SKM-1 treated with dmso at 0.1 percent for 144 hours (cell line): ENCODE data around the gene SMG9.

Experiments used
- DNase-seq: peaks from one replicate; lab custom pipeline; 2025; ENCODE audit not compliant: unreplicated experiment; lab: John Stamatoyannopoulos, UW

The SMG9 gene

DNA sequence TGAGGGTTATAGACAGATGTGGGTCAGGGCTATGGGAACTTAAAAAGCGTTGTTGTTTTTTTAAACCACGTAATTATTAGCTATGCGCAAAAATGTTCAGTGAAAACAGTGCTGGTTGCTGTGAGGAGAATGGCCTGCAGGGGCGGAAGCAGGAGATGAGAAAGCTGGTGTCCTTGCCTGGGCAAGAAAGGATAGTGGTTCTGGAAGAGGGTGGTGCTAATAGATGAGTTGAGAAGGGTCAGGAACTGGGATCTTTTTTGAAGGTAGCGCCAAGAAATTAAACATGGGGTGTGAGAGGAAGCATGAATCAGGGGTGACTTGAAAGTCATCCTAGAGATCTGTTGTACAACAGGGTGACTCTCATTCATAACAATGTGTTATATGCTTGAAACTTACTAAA is 4.8 kb upstream of the SMG9 start:
- DNase-seq: no peak

DNA sequence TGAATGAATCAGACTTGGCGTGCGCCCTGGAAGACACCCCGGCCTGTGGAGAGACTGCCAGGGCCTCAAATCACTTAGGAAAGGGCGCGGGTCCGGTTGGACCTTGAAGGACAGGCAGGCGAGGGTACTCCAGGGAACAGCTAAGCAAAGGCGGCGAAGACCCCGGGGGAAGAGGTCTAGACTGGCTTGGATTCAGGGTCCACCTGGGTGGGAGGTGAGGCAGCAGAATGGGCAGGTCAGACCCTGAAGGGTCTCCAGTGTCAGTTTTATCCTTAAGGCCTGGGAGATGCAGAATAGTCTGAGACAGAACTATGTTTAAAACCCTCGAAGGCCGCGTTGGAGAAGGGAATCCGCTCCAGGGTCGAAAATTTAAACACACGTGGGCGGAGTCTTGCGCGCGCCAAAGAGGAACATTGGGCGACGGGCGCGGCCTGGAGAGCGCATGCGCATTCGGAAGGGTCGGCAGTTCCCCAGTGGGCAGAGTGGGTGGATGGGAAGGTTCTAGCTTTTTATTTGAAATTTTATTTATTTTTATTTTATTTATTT is 567 bp upstream of the SMG9 start:
- DNase-seq: peak; percentile 42

- DNase-seq: no peak
Observed at GRCh38 chr19:43754253-43754502, 584 bp downstream of the SMG9 start.

- no peak for DNase-seq
Observed at GRCh38 chr19:43752287-43752875, 2.4 kb downstream of the SMG9 start.

GRCh38 chr19:43751466-43752220 is 3.1 kb downstream of the SMG9 start:
- DNase-seq: no peak

DNA sequence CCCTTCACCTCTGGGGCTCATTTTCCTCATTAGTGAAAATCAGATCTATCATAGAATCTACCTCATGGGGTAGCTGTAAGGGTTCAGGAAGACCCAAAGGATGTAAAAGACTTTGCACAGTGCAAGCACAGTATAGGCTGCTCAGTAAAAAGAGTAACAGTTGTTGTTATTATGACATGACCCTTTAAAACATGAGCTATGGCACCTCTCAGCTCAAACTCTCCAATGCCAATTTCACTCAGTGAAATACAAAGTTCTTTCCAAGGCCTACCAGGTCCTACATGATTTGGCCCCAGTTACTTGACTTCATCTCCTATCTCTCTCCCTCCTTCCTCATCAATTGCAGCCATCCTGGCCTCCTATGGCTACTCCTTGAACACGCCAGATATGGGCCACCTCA is 4.9 kb downstream of the SMG9 start:
- no peak for DNase-seq

- DNase-seq: no peak
Observed at GRCh38 chr19:43749152-43749551, 5.6 kb downstream of the SMG9 start.

- no peak for DNase-seq
Observed at GRCh38 chr19:43748685-43749084, 6.1 kb downstream of the SMG9 start.

GRCh38 chr19:43748205-43748594 is 6.6 kb downstream of the SMG9 start:
- DNase-seq: no peak

- DNase-seq: no peak
Observed at GRCh38 chr19:43747557-43748204, 7.1 kb downstream of the SMG9 start.

DNA sequence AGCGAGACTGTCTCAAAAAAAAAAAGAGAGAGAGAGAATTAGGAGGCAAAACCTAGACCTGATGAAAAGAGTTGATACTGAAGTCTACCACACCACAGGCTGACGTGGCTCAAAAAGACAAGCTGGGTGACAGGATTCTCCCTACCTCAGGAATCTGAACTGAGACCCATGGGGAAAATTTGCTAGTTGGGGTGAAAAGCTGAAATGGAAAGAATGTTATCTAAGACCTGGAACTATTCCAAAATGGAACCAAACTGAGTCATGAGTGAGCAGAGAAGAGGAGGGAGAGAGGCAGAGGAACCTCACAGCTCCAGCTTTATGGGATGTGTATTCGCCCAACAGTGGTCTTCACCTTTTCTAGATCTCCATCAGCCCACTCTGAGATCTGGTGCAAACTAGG is 11.7 kb downstream of the SMG9 start:
- no peak for DNase-seq

DNA sequence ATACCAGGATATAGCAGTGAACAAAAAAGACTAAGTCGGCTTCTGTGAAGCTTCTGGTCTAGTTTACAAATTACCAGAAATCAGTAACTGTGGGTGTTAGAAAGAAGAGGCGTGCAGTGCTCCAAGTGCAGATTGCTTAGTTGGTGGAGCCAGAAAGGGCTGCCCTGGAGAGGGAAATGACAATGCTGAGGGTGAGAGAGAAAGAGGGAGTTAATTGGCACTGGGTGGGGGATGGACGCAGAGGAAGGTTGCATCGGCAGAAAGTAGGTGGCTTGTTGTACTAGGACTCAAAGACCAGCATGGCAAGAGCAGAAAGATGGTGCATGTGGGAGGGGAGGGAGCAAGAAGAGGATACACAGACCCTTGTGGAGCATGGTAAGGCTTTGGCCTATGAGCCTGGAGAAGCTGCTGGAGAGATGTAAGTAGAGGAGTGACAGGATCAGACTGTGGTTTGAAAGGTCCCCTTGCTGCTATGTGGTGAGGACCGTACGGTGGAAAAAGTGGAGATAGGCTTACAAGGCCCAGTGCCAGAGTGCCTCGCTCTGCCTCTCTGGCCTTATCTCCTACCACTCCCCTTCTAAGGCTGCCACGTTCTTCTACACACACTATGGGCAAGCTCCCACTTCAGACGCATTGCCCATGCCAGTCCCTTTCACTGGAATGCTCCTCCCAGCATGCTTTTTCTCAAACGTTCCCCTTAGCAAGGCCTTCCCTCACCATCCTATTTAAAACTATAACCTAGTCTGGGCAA is 13.5 kb downstream of the SMG9 start:
- no peak for DNase-seq

- DNase-seq: no peak
Observed at GRCh38 chr19:43739439-43740235, 15.1 kb downstream of the SMG9 start.

DNA sequence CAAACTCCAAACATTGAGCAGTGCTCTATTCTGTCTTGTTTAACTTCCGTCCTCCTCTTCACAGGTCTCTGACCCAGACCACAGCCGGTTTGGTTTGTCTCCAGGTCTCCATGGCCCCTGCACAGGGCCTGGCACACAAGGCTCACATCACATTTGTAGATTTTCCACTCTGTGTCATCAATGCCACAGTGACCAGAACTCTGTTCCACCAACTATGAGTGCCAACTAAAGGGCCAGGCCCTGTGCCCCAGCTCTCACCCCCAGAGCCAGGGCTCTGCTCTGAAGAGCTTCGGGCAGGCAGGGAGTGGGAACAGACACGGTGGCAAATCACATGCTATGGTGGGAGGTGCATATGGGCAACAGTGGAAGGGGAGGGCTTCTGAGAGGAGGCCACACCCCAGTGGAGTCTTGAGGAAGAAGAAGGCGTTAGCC is 16.0 kb downstream of the SMG9 start:
- DNase-seq: no peak

DNA sequence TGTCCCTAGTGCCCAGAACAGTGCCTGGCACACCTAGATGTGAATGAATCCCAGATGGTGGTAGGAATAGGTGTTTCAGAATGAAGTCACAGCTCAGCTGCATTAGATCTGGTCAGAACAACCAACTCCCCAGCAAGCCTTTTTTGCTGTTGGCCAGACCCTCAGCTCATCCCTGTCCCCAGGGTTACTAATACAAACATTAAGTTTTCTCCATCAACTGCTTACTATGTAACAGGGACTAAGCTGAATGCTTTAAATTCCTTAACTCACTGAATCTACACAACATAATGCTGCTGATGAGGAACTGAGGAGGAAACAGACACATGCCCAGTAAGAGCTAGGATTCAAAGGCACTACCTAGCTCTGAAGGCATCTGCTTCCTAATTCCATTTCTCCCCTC is 18.8 kb downstream of the SMG9 start:
- no peak for DNase-seq

- DNase-seq: no peak
Observed at GRCh38 chr19:43735013-43735412, 19.7 kb downstream of the SMG9 start.

GRCh38 chr19:43731846-43732245 is 22.9 kb downstream of the SMG9 start:
- no peak for DNase-seq

- DNase-seq: no peak
Observed at GRCh38 chr19:43731346-43731745, 23.4 kb downstream of the SMG9 start.

DNA sequence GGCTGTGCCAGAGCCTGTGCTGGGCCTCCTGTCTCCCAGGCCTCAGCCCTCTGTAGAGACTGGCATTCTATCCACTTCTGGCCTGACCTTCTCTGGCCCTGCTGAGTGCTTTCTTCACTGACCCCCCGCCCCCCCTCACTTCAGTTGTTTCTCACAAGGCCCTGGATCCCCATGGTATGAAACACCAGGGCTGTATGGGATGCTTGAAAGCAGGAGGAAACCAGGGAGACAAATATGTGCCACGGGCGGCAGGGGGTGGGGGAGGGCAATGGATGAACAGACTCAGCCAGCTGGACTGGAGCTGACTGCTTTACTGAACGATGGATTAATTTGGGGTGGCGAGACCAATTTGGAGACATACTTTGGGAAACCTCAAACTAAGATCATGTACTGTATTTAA is 24.8 kb downstream of the SMG9 start:
- no peak for DNase-seq

GRCh38 chr19:43727593-43727853 is 27.2 kb downstream of the SMG9 start:
- no peak for DNase-seq
